Stomach (tissue), 4 donors: ENCODE data around the gene HAX1.

Source experiments
- CTCF ChIP-seq, 7 experiments: fragments of 450-650 bp in 4 of 7; fragments of 200-600 bp in 3 of 7; sonication (generic) in 3 of 7; IDR thresholded peaks; one replicate each; pipeline ENCODE4 v1.5.1; 2016 to 2019; ENCODE audit warnings: antibody characterized with exemption in 7 of 7, control low read depth in 2 of 7, mild to moderate bottlenecking in 1 of 7
- EP300 ChIP-seq: sonication (generic); formaldehyde crosslinking; IDR thresholded peaks from one replicate; pipeline ENCODE4 v1.6.1; 2017; ENCODE audit warnings: antibody characterized with exemption

DNA sequence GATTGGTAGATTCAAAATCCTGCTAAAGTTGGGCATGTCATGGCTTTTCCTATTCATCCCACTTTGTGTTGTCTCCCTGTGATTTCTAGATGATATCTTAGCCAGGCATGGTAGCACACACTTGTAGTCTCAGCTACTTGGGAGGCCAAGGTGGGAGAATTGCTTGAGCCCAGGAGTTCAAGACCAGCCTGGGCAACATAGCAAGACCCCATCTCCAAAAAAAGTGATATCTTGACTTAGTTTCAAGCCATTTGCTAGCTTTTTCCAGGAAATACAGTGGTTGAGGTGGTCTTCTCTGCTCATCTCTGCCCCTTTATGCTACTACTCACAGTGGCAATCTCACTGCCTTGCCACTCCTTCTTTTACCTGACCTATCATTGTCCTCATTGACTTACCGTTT, 12.3 kb upstream of the HAX1 start:
- TF ChIP-seq CTCF (IDR thresholded peaks at IDR 0.05) (no peak), EP300 (no peak)
